CD4-positive, alpha-beta T cell (primary cell): ENCODE measurements around the gene CCDC73. TPM values are rescaled to one million over a fixed set of nuclear protein-coding genes. Genes with fewer than 3 reads are reported as not detected.
A peak's percentile ranks its signal among the peaks of the same experiment; 100 is the strongest.

Experiments
- ATAC-seq: fragments of 200-7000 bp; cut with Tn5 transposase; one replicate; pipeline ENCODE4 v1.10.0; 2022; ENCODE audit warnings: mild to moderate bottlenecking; ENCODE audit not compliant: poor library complexity
- CTCF ChIA-PET: fragments of 350-600 bp; sonication (Branson Sonifier 250); formaldehyde crosslinking; loops from one replicate; lab custom pipeline; 2021; ENCODE audit warnings: antibody characterized with exemption, inconsistent platforms; lab: Charles Lee
- POLR2A ChIA-PET: fragments of 350-600 bp; sonication (Branson Sonifier 250); formaldehyde crosslinking; loops from one replicate; lab custom pipeline; 2021; ENCODE audit warnings: antibody characterized with exemption, inconsistent platforms; lab: Charles Lee
- DNase-seq, 14 experiments: peaks; one replicate each; pipeline ENCODE4 v3.0.0-alpha.2; 2013 to 2020; ENCODE audit warnings: mixed read lengths in 2 of 14
- H3K27ac ChIP-seq, 2 donors: one replicate each; pipeline versions ENCODE4 v1.5.1 to v1.7.0; 2013; ENCODE audit warnings: low read length in 2 of 2, low read depth in 1 of 2, mild to moderate bottlenecking in 1 of 2
- H3K27me3 ChIP-seq, 2 experiments: 1 replicate in 1 of 2; 2 replicates in 1 of 2; pipeline versions ENCODE4 v1.6.1 to v1.7.0; 2013; ENCODE audit warnings: low read length in 2 of 2, control low read depth in 1 of 2, mild to moderate bottlenecking in 1 of 2, moderate library complexity in 1 of 2; ENCODE audit not compliant: insufficient read depth in 2 of 2, control insufficient read depth in 1 of 2
- H3K36me3 ChIP-seq: one replicate; pipeline ENCODE4 v1.6.1; 2013; ENCODE audit warnings: low read length, control low read depth; ENCODE audit not compliant: insufficient read depth
- H3K4me1 ChIP-seq: one replicate; pipeline ENCODE4 v1.6.1; 2013; ENCODE audit warnings: low read length, control low read depth; ENCODE audit not compliant: insufficient read depth
- H3K4me3 ChIP-seq: one replicate; pipeline ENCODE4 v1.5.1; 2013; ENCODE audit warnings: mild to moderate bottlenecking, low read length, moderate library complexity
- H3K9me3 ChIP-seq, 2 experiments: 1 replicate in 1 of 2; 2 replicates in 1 of 2; pipeline versions ENCODE4 v1.6.1 to v1.7.0; 2013; ENCODE audit warnings: low read length in 2 of 2, mild to moderate bottlenecking in 2 of 2, control low read depth in 1 of 2, moderate library complexity in 1 of 2; ENCODE audit not compliant: control insufficient read depth in 1 of 2, insufficient read depth in 1 of 2
- H3K27ac Mint-ChIP-seq: one replicate; pipeline ENCODE4 v1.8.0; 2020; ENCODE audit warnings: mixed read lengths
- H3K27me3 Mint-ChIP-seq: one replicate; pipeline ENCODE4 v1.8.0; 2021; ENCODE audit warnings: mixed read lengths
- H3K36me3 Mint-ChIP-seq: one replicate; pipeline ENCODE4 v1.8.0; 2021; ENCODE audit warnings: low read depth, mixed read lengths
- H3K4me1 Mint-ChIP-seq: one replicate; pipeline ENCODE4 v1.8.0; 2021; ENCODE audit warnings: low read depth, mixed read lengths
- H3K4me3 Mint-ChIP-seq: one replicate; pipeline ENCODE4 v1.8.0; 2020; ENCODE audit warnings: mild to moderate bottlenecking, mixed read lengths
- H3K9me3 Mint-ChIP-seq: one replicate; pipeline ENCODE4 v1.8.0; 2020; ENCODE audit warnings: mixed read lengths
- CTCF ChIP-seq: fragments of 200-600 bp; IDR thresholded peaks from one replicate; pipeline ENCODE4 v1.8.0; 2022; ENCODE audit warnings: antibody characterized with exemption, mild to moderate bottlenecking
- intact Hi-C, 2 experiments: fragments of 100-400 bp; cut with DNase I in 1 of 2; cut with micrococcal nuclease in 1 of 2; formaldehyde crosslinking; loops; one replicate each; pipeline versions ENCODE4 v1.15.1 to v1.9.0; 2023 to 2025; cut with DNase I, micrococcal nuclease
- total RNA-seq, 174 experiments: library from RNA in 2 of 174; stranded (reverse) in 2 of 174; gene quantifications; one replicate each; pipeline ENCODE4 v1.2.3 and lab custom pipeline; 2021 to 2026

Gene CCDC73
- total RNA-seq, 2 experiments from 2014 or later: not detected

GRCh38 chr11:32833921-32834320 lies 39.5 kb upstream of the CCDC73 start:
- intact Hi-C loops: no loop called here
- no peak for TF ChIP-seq CTCF
- CTCF ChIA-PET: no interaction called here
- H3K27ac ChIP-seq: no peak overlapping the region
- peaks cover 10 to 21% of the 10 kb centered on the region in 2 experiments for H3K27me3 ChIP-seq
- DNase-seq (no peak), ATAC-seq (no peak)
- H3K4me3 ChIP-seq: no peak overlapping the region
- peaks cover 0 to 4% of the 10 kb centered on the region in 2 experiments for H3K9me3 ChIP-seq
- H3K4me3 Mint-ChIP-seq: no peak overlapping the region
- H3K9me3 Mint-ChIP-seq: no peaks in the 10 kb centered on the region
- peaks cover 40% of the 10 kb centered on the region for H3K27me3 Mint-ChIP-seq
- no peak overlapping the region for H3K27ac Mint-ChIP-seq
- H3K36me3 Mint-ChIP-seq: no peaks in the 10 kb centered on the region
- peaks cover 10% of the 10 kb centered on the region for H3K4me1 Mint-ChIP-seq
- POLR2A ChIA-PET: no interaction called here
- peaks cover 11% of the 10 kb centered on the region for H3K4me1 ChIP-seq
- H3K36me3 ChIP-seq: no peaks in the 10 kb centered on the region

DNA sequence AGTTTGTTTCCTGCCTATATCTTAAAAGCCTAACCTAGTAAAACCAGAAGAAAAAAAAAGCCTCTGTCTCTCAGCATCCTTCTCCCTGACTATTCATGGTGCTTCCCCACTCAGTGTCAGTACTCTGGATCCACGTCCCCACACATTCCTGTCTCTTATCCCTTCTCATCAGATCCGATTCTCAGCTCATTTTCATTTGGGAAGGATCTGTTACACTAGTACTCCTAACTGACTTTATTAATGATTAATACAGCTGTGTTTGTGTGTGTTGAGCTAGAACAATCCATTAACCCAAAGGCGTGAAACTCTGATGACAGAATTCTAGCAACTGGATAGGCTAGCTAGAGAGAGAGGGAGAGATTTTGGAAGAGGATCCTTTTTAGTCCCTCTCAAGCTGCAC lies 36.8 kb upstream of the CCDC73 start:
- Mint-ChIP-seq H3K9me3 (no peaks in the 10 kb centered on the region), H3K36me3 (no peaks in the 10 kb centered on the region), H3K4me1 (peaks cover 12% of the 10 kb centered on the region), H3K27me3 (peaks cover 50% of the 10 kb centered on the region), H3K27ac (no peak overlapping the region), H3K4me3 (peak overlapping the region; percentile 35)
- ATAC-seq (no peak), DNase-seq (no peak)
- H3K9me3 ChIP-seq: peaks cover 0 to 4% of the 10 kb centered on the region in 2 experiments
- intact Hi-C loops: no loop called here
- peaks cover 11% of the 10 kb centered on the region for H3K4me1 ChIP-seq
- POLR2A ChIA-PET: no interaction called here
- no peak overlapping the region for H3K27ac ChIP-seq
- CTCF ChIA-PET: no interaction called here
- no peaks in the 10 kb centered on the region for H3K36me3 ChIP-seq
- H3K4me3 ChIP-seq: no peak overlapping the region
- no peak for TF ChIP-seq CTCF
- H3K27me3 ChIP-seq: peaks cover 10 to 23% of the 10 kb centered on the region in 2 experiments

DNA sequence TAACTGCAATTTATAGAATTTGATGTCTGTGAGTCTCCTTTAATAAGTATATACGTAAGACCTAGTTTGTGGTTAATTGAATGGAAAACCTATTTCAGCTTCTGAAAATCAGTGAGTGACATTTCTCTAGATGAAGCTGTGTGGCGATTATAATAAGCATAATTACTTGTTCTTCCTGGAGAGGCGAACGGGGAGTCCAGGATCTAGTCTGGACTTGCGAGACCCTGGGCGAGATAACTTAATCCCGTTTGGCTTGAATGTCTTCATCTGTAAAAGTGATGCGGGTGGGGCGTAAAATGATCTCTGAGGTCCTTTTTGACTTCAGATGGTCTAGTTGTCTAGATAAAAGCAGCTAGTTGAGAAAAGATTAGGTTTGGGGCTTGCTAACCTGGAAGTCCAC lies 36.3 kb upstream of the CCDC73 start:
- Histone ChIP-seq H3K4me1 (peaks cover 11% of the 10 kb centered on the region), H3K27me3 (peaks cover 10 to 23% of the 10 kb centered on the region in 2 experiments), H3K27ac (no peak overlapping the region), H3K4me3 (no peak overlapping the region), H3K36me3 (no peaks in the 10 kb centered on the region), H3K9me3 (peaks cover 0 to 4% of the 10 kb centered on the region in 2 experiments)
- ChIA-PET CTCF (no interaction called here), POLR2A (no interaction called here)
- no peak for ATAC-seq
- H3K9me3 Mint-ChIP-seq: no peaks in the 10 kb centered on the region
- H3K27me3 Mint-ChIP-seq: peaks cover 50% of the 10 kb centered on the region
- TF ChIP-seq CTCF: no peak
- peaks cover 12% of the 10 kb centered on the region for H3K4me1 Mint-ChIP-seq
- DNase-seq: no peak
- intact Hi-C loops: no loop called here
- H3K4me3 Mint-ChIP-seq: peak overlapping the region; percentile 18
- no peak overlapping the region for H3K27ac Mint-ChIP-seq
- no peaks in the 10 kb centered on the region for H3K36me3 Mint-ChIP-seq
